Activated CD4-positive, CD25-positive, alpha-beta regulatory T cell treated with anti-CD3 and anti-CD28 coated beads, Interleukin-2, amount 50 U/mL, for 24 hours (primary cell): ENCODE data around the gene GPC6.
"Not testable (repeated sequence)": the region's sequence is repeated elsewhere in the genome, so short reads cannot be mapped to it uniquely, and the experiment has no call there.

Experiments
- ATAC-seq, 2 donors: fragments of 150-1000 bp; cut with Tn5 transposase; one replicate each; pipeline ENCODE4 v1.10.0; 2021; ENCODE audit warnings: mild to moderate bottlenecking in 1 of 2, moderate library complexity in 1 of 2

GPC6 gene

DNA sequence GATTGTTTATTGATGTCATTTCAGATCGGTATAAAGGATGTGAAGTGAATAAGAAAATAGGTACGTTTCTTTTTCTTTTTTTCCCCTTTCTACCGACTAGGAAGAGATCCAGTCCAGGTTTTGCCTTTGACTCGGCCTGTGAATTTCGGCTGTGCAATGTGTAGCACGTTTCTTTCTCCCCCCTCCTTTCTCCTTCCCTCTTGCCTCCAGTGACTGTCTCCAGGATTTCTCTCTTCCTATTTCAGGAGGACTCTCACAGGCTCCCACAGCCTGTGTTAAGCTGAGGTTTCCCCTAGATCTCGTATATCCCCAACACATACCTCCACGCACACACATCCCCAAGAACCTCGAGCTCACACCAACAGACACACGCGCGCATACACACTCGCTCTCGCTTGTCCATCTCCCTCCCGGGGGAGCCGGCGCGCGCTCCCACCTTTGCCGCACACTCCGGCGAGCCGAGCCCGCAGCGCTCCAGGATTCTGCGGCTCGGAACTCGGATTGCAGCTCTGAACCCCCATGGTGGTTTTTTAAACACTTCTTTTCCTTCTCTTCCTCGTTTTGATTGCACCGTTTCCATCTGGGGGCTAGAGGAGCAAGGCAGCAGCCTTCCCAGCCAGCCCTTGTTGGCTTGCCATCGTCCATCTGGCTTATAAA is at the start of gene GPC6:
Gene GPC6 (plus strand): TSS at position 185 of the 657 bp plus-strand sequence.
- no peak for ATAC-seq

DNA sequence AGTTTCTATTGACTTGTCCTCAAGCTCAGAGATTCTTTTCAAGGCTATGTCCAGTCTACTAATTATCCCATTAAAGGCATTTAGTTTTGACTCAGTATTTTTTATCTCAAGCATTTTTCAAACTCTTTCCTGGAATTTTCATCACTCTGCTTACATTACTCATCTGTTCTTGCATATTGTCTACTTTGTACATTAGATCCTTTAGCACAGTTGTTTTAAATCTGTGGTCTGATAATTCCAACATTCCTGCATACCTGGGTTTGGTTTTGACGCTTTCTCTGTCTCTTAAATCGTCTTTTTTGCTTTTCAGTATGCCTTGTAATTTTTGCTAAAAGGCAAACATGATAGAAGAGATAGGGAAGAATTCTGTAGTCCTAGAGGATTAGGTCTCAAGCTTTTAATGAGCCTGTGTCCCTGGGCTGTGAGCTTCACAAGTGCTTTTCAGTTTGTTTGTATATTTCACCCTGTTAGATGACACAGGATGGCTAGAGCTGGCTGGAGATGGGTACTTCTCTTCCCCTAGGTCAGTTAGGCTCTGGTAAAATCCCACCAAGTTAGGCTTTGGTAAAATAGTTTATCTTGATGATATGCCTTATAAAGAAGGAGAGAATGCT is 46.1 kb upstream of the GPC6 start:
- ATAC-seq = no peak

DNA sequence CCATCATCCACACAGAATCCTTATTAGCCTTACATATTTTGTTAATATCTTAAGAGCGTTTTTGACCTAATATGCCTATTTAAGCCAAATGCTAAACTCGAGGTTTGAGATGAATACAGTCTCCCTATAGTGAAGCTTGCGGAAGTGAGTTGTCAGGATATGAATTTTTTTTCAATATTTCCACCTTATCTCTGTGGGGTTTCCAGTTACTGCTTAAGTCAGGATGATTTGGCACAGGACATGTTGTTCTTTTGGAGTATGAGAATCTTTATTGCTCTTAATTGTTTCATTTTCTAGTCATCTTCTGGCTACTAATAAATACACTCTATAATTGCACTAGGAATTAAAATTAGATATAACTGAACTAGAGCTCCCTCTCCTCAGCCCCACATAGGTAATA is 44.2 kb upstream of the GPC6 start:
- ATAC-seq = no peak

DNA sequence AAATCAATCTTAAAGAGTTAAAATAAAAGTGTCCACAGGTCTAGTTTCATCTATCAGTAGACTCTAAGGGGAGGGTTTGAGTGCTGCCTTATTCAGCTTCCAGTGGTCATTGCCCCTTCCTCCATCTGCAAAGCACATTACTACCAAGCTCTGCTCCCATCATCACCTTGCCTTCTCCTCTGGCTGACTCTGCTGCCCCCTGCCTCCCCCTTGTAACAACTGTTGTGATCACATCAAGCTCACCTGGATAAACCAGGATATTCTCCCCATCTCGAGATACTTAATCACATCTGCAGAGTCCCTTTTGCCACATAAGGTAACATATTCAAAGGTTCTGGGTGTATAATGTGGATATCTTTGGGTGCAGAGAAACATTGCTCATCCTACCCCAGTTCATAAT is 43.3 kb upstream of the GPC6 start:
- no peak for ATAC-seq

DNA sequence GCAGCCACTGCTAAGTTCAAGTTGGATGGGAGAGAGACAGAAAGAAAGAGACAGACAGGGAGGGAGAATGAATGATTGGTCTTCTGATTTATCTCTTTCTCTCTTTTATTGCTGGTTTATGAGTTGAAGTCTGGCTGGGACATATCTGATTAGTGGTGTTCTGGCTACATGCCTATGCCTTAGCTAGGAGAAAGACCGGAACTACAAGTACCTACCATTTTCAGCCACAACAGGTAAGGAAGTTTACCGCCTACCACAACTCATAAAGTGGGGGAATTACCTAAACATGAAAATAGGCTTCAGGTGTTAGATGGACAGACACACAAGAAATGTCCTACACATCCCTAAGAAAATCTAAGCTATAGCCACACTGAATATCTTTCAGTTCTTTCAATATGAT is 36.6 kb upstream of the GPC6 start:
- no peak for ATAC-seq

DNA sequence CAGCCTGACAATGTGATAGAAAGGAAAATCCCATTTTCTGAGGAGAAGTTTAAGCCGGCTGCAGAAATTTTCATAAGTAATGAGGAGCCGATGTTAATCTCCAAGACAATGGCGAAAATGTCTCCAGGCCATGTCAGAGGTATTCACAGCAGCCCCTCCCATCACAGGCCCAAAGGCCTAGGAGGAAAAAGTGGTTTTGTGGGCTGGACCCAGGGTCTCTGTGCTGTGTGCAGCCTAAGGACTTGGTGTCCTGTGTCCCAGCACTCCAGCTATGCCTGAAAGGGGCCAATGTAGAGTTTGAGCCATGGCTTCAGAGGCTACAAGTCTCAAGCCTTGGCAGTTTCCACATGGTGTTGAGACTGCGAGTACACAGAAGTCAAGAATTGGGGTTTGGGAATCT is 32.9 kb upstream of the GPC6 start:
- ATAC-seq = no peak

DNA sequence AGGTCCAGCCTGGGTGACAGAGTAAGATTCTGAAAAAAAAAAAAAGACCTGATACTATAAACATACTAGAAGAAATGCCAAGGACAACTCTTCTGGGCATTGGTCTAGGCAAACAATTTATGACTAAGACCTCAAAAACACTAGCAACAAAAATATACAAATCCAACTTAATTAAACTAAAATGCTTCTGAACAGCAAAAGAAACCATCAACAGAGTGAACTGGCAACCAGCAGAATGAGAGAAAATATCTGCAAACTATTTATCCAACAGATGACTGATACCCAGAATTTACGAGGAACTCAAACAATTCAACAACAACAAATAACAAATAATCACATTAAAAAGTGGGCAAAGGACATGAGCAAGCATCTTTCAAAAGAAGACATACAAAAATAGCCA is 26.8 kb upstream of the GPC6 start:
- ATAC-seq = no peak

DNA sequence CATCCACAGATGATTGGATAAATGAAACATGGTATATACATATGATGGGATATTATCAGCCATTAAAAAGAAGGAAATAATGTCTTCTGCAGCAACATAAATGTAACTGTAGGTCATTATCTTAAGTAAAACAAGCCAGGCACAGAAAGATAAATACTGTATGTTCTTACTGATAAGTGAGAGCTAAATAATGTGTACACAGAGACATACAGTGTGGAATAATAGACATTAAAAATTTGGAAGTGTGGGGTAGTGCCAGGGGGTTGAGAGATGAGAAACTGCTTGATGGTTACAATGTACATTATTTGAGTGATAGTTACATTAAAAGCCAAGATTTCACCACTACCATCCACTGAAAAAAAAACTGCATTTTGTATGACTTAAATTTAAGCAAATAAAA is 26.0 kb upstream of the GPC6 start:
- ATAC-seq = no peak

DNA sequence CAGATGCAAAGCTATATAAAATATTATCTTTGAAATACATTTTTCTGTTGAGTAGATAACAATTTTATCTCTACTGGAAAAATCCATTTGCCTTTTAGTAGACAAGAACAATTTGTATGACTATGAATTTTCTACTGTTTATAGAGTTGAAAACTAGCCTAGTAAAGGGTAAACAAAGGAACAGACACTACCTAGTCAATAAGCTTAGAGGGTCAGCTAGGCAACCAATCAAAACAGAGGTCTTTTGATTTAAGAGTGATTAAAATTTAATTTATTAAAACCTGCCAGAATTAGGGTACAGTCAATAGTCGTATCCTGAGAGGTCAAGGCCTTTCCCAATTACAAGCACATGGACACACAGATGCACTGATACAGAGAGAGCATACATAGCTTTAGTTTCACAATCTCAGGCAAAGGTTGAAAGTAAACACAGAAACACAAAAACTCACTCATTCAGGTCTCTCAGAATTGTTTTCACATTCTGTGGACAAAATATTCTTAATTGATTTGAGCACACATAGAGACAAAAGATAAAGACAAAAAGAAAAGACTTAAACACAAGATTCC is 24.5 kb upstream of the GPC6 start:
- ATAC-seq = no peak

DNA sequence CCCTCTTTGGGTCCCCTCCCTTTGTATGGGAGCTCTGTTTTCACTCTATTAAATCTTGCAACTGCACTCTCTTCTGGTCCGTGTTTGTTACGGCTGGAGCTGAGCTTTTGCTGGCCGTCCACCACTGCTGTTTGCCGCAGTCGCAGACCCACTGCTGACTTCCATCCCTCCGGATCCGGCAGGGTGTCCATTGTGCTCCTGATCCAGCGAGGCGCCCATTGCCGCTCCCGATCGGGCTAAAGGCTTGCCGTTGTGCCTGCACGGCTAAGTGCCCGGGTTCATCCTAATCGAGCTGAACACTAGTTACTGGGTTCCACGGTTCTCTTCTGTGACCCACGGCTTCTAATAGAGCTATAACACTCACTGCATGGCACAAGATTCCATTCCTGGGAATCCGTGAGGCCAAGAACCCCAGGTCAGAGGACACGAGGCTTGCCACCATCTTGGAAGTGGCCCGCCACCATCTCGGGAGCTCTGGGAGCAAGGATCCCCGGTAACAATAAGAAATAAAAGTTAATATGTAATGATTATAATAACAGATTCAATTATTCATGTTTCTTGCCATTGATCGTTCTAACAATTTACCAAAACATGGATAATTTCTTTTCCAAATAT is 19.7 kb upstream of the GPC6 start:
- ATAC-seq = not testable (repeated sequence)

DNA sequence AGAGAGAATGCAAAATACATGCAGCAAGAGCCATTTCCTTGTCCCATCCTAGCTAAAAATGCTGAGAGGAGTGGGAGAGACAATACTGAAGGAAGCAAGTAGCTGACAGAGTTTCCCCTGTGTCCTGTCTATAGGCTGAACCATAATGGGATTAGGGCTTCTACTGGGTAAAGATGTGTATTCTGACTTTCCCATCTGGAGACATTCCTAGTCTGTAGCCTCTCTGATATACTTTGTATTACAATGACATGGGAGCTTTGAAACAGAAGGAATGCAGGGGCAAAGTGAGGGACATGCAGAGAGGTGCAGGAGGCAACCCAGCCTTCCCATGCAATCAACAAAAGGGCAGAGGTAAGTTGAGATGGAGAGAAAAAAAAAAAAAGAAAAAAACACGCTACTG is 10.5 kb upstream of the GPC6 start:
- ATAC-seq = no peak

DNA sequence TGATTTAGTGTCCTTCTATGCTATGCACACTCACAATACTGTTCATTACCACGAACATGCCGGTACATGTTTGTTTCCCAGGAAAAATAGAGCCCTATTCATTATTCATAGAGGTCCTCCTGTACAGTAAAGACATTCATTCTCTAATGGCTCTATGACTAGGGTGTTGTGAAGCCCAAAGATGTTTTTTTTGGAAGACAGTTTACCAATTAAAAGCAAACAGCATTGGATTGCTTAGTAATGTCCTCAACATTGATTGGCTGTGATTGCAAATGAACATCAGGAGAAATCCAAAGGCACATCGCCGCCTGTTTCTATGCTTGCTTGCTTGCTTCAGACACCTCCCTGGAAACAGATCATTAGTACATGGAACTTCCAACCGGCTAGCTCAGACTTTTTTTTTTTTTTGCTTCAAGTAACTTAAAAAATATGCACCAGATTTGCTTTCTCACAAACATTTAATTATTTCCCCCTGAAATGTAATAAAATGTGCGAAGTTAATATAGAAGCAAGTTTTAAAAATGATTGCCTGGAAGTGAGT is 8.8 kb upstream of the GPC6 start:
- no peak for ATAC-seq

DNA sequence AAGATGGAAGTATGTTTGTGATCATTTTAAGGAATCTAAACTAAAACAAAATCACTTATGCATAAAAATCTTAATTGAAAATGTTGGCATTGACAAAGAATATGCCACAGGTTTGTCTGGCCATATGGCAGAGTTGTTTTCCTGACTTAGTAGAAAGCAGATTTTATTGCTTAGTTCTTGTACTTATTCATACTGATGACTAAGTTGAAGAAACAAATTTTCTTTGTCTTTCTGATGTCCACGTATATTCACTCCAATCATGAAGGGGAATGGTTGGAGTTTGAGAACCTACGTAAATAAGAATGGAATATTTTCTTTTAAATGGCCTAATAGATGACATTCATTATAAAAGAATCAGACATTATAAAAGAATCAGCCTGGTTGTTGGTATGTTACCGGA is 8.0 kb upstream of the GPC6 start:
- no peak for ATAC-seq

DNA sequence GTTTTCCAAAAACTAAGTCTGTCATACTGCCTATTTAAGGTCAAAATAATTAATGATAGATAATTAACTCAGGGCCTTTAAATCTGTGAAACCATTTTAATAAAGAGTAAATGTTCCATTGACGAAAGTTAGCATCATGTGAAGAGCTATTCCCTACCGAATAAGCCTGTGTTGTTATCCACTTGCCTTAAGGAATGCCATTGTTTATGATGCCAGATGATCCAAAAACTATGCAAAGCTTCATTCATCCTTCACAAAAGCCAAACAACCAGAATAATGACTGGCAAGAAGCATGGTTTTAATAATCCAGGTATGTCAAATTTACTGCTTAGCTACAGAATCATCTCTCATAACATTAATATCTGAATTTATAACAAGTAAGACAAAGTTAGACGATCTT is 6.5 kb upstream of the GPC6 start:
- no peak for ATAC-seq

DNA sequence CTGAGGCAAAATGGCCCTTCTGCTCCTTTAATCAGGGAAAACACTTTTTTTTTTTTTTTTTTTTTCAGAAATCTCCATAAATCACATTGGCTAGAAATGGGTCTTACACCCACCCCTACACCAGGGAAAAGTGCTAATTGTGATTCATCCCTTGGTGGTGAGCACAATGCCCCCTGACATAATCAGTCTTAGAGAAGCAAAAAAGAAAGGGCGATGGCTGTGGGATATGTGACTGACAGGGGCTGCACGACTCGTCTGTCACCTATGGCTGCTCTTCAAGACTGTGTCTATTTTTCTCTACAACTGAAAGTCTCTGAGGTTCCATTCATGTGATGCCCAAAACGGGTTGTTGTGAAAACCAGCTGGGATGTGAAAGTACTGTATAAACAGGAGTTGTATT is 3.6 kb upstream of the GPC6 start:
- ATAC-seq = no peak

DNA sequence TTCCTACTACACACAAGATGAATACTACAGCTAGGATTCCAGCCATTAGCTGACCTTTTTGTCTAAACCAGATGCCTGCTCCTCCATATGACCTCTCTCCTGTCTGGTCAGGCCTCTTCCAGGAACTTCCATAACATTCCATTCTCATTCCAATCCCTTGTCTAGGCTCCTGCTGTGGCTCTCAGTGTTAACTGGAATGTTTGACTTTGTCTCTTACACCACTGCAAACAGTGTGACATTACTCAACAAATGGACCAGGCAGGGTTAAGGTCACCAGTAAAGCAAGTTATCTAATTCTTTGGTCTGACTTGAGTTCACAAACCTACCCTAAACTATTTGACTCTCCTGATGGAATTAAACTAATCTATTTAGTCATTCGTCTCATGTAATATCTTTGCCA is 2.1 kb upstream of the GPC6 start:
- no peak for ATAC-seq

DNA sequence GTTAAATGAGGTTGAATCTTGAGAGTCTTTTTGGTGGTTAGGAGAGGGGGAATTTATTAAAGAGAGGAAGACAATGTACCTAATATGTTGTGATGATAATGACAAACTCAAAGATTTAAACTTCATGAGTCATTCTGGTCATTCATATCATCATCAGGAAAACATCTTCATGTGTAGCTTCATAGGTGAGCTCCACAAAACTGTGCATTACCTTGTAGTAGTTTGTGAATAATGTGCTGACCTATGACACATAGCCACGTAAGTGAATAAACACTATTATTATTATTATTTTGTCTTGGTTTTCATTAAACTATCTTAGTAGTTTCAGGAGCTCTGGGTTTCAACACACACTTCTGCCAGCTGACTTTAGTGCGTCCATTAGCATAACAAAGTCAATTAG is 997 bp upstream of the GPC6 start:
- no peak for ATAC-seq

DNA sequence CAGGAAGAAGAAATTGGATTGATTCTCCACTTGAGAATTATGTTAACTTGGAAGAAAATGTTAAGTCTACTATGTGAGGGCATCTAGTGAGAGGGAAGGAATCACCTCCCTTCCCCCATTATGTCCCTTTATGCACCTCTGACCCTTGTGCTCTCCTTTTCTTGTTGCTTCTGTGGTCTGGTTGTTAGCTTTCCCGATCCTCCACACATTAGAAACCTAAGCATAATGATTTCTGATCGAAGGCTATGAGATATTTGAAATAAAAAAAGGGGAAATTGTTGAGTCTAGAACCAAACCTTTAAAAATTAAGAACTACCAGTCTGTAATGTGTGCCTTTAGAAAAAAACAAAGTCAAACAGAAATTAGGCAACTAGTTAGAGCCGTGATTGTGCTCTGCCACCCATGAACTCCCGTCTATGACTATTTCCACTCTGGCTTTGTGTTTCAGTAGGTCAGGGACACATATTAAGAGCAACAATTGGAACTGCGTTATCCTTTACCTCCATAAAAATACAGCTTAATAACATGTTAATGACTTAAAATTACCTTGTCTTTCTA is 463 bp upstream of the GPC6 start:
- no peak for ATAC-seq

DNA sequence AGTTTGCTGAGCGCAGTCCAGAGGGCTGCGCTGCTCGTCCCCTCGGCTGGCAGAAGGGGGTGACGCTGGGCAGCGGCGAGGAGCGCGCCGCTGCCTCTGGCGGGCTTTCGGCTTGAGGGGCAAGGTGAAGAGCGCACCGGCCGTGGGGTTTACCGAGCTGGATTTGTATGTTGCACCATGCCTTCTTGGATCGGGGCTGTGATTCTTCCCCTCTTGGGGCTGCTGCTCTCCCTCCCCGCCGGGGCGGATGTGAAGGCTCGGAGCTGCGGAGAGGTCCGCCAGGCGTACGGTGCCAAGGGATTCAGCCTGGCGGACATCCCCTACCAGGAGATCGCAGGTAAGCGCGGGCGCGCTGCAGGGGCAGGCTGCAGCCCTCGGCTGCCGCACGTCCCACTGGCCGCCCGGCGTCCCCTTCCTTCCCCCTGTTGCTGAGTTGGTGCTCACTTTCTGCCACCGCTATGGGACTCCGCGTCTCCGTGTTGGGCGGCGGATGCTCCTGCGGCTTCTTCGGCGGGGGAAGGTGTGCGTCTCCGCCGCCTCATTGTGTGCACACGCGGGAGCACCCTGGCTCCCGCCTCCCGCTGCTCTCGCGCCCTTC is 772 bp downstream of the GPC6 start:
- no peak for ATAC-seq

DNA sequence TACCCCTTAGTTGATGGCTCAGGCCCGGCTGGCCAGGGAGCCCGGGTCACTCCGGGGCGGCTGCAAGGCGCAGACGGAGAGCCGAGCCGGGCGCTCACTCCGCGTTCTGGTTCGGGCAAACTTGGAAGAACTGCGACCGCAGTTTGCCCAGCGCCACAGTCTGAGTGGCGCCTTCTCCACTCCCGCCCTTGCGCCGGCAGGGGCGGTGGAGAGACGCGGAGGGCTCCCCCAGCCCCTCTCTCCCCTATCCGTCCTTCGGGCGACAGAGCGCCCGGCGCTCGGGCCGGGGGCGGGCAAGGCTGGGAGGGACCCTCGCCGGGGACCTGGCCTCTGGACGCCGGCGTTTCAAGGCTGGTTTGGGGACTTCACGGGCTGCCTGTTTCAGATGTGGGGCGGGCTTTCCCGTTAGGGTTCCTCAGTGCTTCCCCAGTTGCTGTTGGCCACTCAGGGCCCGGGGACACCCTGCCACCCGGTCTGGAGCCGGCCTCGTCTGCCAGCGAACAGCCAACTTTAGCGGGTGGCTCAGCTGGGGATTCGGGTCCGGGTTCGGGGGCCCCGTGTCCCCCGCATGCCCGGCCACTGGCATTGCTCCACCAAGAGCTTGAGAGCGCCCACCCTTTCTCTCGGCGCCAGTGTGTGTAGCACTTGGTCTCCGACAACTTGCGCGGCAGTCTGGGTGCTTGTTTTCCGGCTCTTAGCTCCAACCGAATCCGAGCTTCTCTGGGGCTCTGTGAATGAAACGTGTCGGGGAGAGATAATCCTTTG is 1.5 kb downstream of the GPC6 start:
- ATAC-seq = no peak

DNA sequence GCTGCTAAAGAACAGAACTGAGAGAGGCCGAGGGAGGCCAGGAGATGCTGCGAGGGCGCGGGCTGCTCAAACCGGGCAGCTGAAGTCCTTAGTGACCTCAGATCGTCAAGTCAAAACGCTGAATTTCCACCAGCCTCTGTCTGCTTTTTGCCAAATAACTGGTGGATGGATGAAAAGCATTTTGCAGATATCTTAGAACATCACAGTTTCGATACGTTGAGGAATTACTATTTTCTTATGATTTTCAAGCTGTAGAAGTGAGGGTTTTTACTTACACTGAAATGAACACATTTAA is 2.0 kb downstream of the GPC6 start:
- ATAC-seq = no peak

DNA sequence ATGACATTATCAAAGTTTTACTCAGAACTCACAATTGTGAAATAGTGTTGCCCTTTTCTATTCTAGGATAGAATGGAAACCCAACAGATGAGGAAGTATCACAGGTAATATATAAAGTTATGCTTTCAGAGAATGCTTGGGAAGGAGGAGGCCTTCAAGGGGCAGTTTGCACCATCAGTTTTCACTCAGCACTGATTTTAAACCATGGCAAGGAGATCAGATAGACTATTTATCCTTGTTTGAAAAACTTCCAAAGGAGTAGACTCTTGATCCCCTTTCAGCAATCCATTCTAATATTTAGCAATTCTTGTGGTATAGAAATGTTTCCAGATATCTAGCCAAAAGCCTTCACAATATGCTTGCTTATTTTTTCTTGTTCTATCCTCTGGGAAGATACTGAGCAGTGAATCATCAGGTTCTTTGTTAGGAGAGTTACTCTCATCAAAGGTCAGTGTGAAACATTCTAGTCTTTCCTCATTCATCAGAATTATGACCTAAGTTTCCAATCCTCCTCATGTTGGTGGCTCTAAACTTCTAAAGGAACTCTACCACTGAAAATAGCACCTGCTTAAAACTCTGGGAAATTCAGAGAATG is 3.8 kb downstream of the GPC6 start:
- ATAC-seq = no peak
